ENCODE measurements around the gene C19orf53. TPM values are rescaled to one million over a fixed set of nuclear protein-coding genes. Genes with fewer than 3 reads are reported as not detected.
A peak's percentile ranks its signal among the peaks of the same experiment; 100 is the strongest.

Gene C19orf53
- total RNA-seq, 4 donors from 2014 or later = 187 to 290 (median 235) TPM

DNA sequence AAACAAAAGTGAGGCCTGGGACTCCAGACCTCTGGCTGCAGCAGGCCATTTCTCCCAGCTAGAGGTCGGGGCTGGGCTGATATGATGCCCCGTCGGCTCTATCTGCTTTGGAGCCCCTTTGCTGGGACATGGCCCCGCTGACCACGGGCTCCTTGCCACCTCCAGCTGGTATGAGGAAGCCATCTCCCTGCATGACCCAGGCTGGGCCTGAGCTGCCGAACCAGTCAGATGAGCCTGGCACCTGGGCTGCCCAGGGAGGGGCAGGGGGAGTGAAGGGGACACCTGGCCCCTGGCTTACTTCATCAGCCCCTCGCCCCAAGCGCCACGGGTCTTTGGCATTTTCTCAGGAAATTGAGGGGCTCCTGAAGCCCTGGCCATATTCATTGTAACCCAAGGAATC is 28.8 kb downstream of the C19orf53 start:
- DNase-seq (ENCODE audit: low spot score in 2 of 2) = no peak
- Histone ChIP-seq H3K27me3 (no peaks in the 10 kb centered on the region), H3K4me1 (peaks cover 0 to 5% (median 0%) of the 10 kb centered on the region in 4 donors), H3K9me3 (no peaks in the 10 kb centered on the region), H3K27ac (no peak overlapping the region), H3K4me3 (no peak overlapping the region), H3K36me3 (peaks cover 0 to 45% (median 0%) of the 10 kb centered on the region in 3 donors)
- WGBS, 2 donors = 89% methylated on average over 9 of the region's 9 CpGs
- TF ChIP-seq EP300 (IDR thresholded peaks at IDR 0.05) (no peak), POLR2A (IDR thresholded peaks at IDR 0.05) (no peak)
- TF ChIP-seq, protein P1, sequence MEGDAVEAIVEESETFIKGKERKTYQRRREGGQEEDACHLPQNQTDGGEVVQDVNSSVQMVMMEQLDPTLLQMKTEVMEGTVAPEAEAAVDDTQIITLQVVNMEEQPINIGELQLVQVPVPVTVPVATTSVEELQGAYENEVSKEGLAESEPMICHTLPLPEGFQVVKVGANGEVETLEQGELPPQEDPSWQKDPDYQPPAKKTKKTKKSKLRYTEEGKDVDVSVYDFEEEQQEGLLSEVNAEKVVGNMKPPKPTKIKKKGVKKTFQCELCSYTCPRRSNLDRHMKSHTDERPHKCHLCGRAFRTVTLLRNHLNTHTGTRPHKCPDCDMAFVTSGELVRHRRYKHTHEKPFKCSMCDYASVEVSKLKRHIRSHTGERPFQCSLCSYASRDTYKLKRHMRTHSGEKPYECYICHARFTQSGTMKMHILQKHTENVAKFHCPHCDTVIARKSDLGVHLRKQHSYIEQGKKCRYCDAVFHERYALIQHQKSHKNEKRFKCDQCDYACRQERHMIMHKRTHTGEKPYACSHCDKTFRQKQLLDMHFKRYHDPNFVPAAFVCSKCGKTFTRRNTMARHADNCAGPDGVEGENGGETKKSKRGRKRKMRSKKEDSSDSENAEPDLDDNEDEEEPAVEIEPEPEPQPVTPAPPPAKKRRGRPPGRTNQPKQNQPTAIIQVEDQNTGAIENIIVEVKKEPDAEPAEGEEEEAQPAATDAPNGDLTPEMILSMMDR (IDR thresholded peaks at IDR 0.05) = no peak

GRCh38 chr19:13804830-13805683 is 30.8 kb downstream of the C19orf53 start:
- Histone ChIP-seq H3K4me1 (no peaks in the 10 kb centered on the region), H3K27ac (no peak overlapping the region), H3K9me3 (no peaks in the 10 kb centered on the region), H3K4me3 (no peak overlapping the region), H3K36me3 (peaks cover 0 to 63% (median 0%) of the 10 kb centered on the region in 3 donors), H3K27me3 (no peaks in the 10 kb centered on the region)
- 74 to 82% methylated on average over 26 to 35 of the region's 35 CpGs for WGBS, 2 donors
- TF ChIP-seq POLR2A (IDR thresholded peaks at IDR 0.05) (no peak), EP300 (IDR thresholded peaks at IDR 0.05) (no peak)
- TF ChIP-seq, protein P1 (IDR thresholded peaks at IDR 0.05) = peak in 4 of 5 experiments; percentile 4 to 49 (median 26)
- DNase-seq (ENCODE audit: low spot score in 2 of 2) = no peak

GRCh38 chr19:13806728-13807127 is 32.5 kb downstream of the C19orf53 start:
- WGBS, 2 donors = 87 to 88% methylated on average over 3 of the region's 3 CpGs
- Histone ChIP-seq H3K4me3 (no peak overlapping the region), H3K9me3 (no peaks in the 10 kb centered on the region), H3K27ac (no peak overlapping the region), H3K4me1 (no peaks in the 10 kb centered on the region), H3K36me3 (peaks cover 0 to 71% (median 0%) of the 10 kb centered on the region in 3 donors), H3K27me3 (no peaks in the 10 kb centered on the region)
- no peak for DNase-seq (ENCODE audit: low spot score in 2 of 2)
- TF ChIP-seq, protein P1 (IDR thresholded peaks at IDR 0.05) = no peak
- TF ChIP-seq POLR2A (IDR thresholded peaks at IDR 0.05) (no peak), EP300 (IDR thresholded peaks at IDR 0.05) (no peak)

DNA sequence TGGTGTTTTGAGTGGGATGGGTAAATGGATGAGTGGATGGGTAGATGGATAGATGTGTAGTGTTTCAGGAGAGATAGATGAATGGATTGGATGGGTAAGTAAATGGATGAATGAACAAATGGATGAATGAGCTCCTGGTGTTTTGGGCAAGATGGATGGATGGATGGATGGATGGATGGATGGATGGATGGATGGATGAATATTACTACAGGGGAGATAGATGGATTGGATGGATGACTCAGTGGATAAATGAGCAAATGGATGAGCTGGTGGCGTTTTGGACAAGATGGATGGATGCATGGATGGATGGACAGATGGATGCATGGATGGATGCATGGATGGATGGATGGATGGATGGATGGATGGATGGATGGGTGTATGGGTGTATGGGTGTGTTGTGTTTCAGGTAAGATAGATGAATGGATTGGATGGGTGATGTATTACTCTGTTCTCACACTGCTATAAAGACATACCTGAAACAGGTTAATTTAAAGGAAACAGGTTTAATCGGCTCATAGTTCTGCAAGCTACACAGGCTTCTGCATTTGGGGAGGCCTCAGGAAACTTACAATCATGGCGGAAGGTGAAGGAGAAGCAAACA is 33.3 kb downstream of the C19orf53 start:
- no peaks in the 10 kb centered on the region for H3K27me3 ChIP-seq
- H3K9me3 ChIP-seq = no peaks in the 10 kb centered on the region
- no peak overlapping the region for H3K4me3 ChIP-seq
- H3K4me1 ChIP-seq = no peaks in the 10 kb centered on the region
- peaks cover 0 to 72% (median 0%) of the 10 kb centered on the region in 3 donors for H3K36me3 ChIP-seq
- WGBS, 2 donors = 94 to 96% methylated on average over 3 of the region's 3 CpGs
- TF ChIP-seq, protein P1 (IDR thresholded peaks at IDR 0.05) = no peak
- TF ChIP-seq POLR2A (IDR thresholded peaks at IDR 0.05) = no peak
- TF ChIP-seq EP300 (IDR thresholded peaks at IDR 0.05) = no peak
- DNase-seq (ENCODE audit: low spot score in 2 of 2) = no peak
- no peak overlapping the region for H3K27ac ChIP-seq

DNA sequence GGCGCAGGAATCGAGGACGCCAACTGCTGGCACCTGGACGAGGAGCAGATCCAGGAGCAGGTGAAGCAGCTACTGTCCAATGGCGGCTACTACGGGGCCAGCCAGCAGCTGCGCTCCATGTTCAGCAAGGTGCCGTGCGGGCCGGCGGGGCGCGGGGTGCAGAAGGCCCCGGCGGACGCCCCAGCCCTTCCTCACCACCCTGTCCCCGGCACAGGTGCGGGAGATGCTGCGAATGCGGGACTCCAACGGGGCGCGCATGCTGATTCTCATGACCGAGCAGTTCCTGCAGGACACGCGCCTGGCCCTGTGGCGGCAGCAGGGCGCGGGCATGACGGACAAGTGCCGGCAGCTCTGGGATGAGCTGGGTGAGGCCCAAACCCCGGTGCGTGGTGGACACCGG is 34.6 kb downstream of the C19orf53 start:
- TF ChIP-seq POLR2A (IDR thresholded peaks at IDR 0.05) = no peak
- no peak for TF ChIP-seq EP300 (IDR thresholded peaks at IDR 0.05)
- Histone ChIP-seq H3K9me3 (no peaks in the 10 kb centered on the region), H3K36me3 (peaks cover 0 to 77% (median 0%) of the 10 kb centered on the region in 3 donors), H3K27ac (no peak overlapping the region), H3K4me1 (no peaks in the 10 kb centered on the region), H3K27me3 (no peaks in the 10 kb centered on the region), H3K4me3 (no peak overlapping the region)
- DNase-seq (ENCODE audit: low spot score in 2 of 2) = no peak
- WGBS, 2 donors = 95 to 97% methylated on average over 22 to 27 of the region's 34 CpGs
